Activated CD8-positive, alpha-beta memory T cell treated with anti-CD3 and anti-CD28 coated beads for 24 hours (primary cell): ENCODE results near the gene NUP214.
"Not testable (repeated sequence)": the region's sequence is repeated elsewhere in the genome, so short reads cannot be mapped to it uniquely, and the experiment has no call there.

Experiments
- DNase-seq: peaks from one replicate; pipeline ENCODE4 v3.0.0-alpha.2; 2020

Gene NUP214

GRCh38 chr9:131162886-131163285 is 37.5 kb downstream of the NUP214 start:
- DNase-seq = no peak

GRCh38 chr9:131165523-131165922 is 40.1 kb downstream of the NUP214 start:
- no peak for DNase-seq

GRCh38 chr9:131167146-131167692 is 41.8 kb downstream of the NUP214 start:
- DNase-seq = no peak

GRCh38 chr9:131167936-131168335 is 42.5 kb downstream of the NUP214 start:
- no peak for DNase-seq

- no peak for DNase-seq
Observed at GRCh38 chr9:131169563-131170240, 44.3 kb downstream of the NUP214 start.

GRCh38 chr9:131173995-131174394 is 48.6 kb downstream of the NUP214 start:
- no peak for DNase-seq

GRCh38 chr9:131174681-131175239 is 49.4 kb downstream of the NUP214 start:
- DNase-seq = no peak

- DNase-seq = no peak
Observed at GRCh38 chr9:131177898-131178297, 52.5 kb downstream of the NUP214 start.

- peak; percentile 89 for DNase-seq
Observed at GRCh38 chr9:131178382-131178781, 53.0 kb downstream of the NUP214 start.

- DNase-seq = no peak
Observed at GRCh38 chr9:131178926-131179325, 53.5 kb downstream of the NUP214 start.

GRCh38 chr9:131179561-131180219 is 54.3 kb downstream of the NUP214 start:
- no peak for DNase-seq

GRCh38 chr9:131180454-131180853 is 55.1 kb downstream of the NUP214 start:
- no peak for DNase-seq

GRCh38 chr9:131181091-131181681 is 55.8 kb downstream of the NUP214 start:
- DNase-seq = no peak

- DNase-seq = no peak
Observed at GRCh38 chr9:131185924-131186323, 60.5 kb downstream of the NUP214 start.

GRCh38 chr9:131186622-131187021 is 61.2 kb downstream of the NUP214 start:
- no peak for DNase-seq

GRCh38 chr9:131187957-131188356 is 62.6 kb downstream of the NUP214 start:
- no peak for DNase-seq

GRCh38 chr9:131188976-131189375 is 63.6 kb downstream of the NUP214 start:
- no peak for DNase-seq

- DNase-seq = no peak
Observed at GRCh38 chr9:131190191-131190590, 64.8 kb downstream of the NUP214 start.

GRCh38 chr9:131191032-131191431 is 65.6 kb downstream of the NUP214 start:
- not testable (repeated sequence) for DNase-seq

GRCh38 chr9:131191857-131192256 is 66.5 kb downstream of the NUP214 start:
- no peak for DNase-seq

GRCh38 chr9:131193051-131193450 is 67.7 kb downstream of the NUP214 start:
- DNase-seq = no peak

GRCh38 chr9:131194762-131195161 is 69.4 kb downstream of the NUP214 start:
- no peak for DNase-seq

GRCh38 chr9:131197160-131197911 is 72.0 kb downstream of the NUP214 start:
- no peak for DNase-seq
